Measurements from ENCODE around the gene GOLGA6L7.
"Not testable (repeated sequence)": the region's sequence is repeated elsewhere in the genome, so short reads cannot be mapped to it uniquely, and the experiment has no call there.

GRCh38 chr15:28798234-28798633, 50.2 kb downstream of the GOLGA6L7 start:
- not testable (repeated sequence) for TF ChIP-seq CTCF, POLR2A (IDR thresholded peaks at IDR 0.05)

All from testis (tissue), 2 donors.